HepG2 (cell line): ENCODE data around the gene CCDC9B. TPM values are rescaled to one million over a fixed set of nuclear protein-coding genes. Genes with fewer than 3 reads are reported as not detected.
A peak's percentile ranks its signal among the peaks of the same experiment; 100 is the strongest.

Source experiments
- ATF1 ChIP-seq: IDR thresholded peaks from 2 replicates; pipeline ENCODE4 v1.6.1; 2016; ENCODE audit warnings: mild to moderate bottlenecking, control low read depth
- HDAC1 ChIP-seq: sonication (generic); formaldehyde crosslinking; IDR thresholded peaks from 2 replicates; pipeline ENCODE4 v1.5.1; 2020; ENCODE audit warnings: mild to moderate bottlenecking, missing genetic modification reagents
- HES4 ChIP-seq: sonication (generic); formaldehyde crosslinking; IDR thresholded peaks from 2 replicates; pipeline ENCODE4 v1.9.0; 2021; ENCODE audit warnings: mild to moderate bottlenecking, missing genetic modification reagents, borderline replicate concordance
- HOXA7 ChIP-seq: sonication (generic); formaldehyde crosslinking; IDR thresholded peaks from 2 replicates; pipeline ENCODE4 v1.8.1; 2022; ENCODE audit warnings: mild to moderate bottlenecking, missing genetic modification reagents, moderate library complexity
- IKZF4 ChIP-seq: sonication (generic); formaldehyde crosslinking; IDR thresholded peaks from 2 replicates; pipeline ENCODE4 v1.5.1; 2020; ENCODE audit warnings: borderline replicate concordance, mild to moderate bottlenecking, low read depth, missing genetic modification reagents; ENCODE audit errors: not compliant biosample characterization
- JDP2 ChIP-seq: sonication (generic); formaldehyde crosslinking; IDR thresholded peaks from 2 replicates; pipeline ENCODE4 v1.8.1; 2022; ENCODE audit warnings: missing genetic modification reagents, borderline replicate concordance
- MAFG ChIP-seq: sonication (generic); formaldehyde crosslinking; IDR thresholded peaks from 2 replicates; pipeline ENCODE4 v1.5.1; 2020; ENCODE audit warnings: mild to moderate bottlenecking, missing genetic modification reagents
- SALL1 ChIP-seq: sonication (generic); formaldehyde crosslinking; IDR thresholded peaks from 2 replicates; pipeline ENCODE4 v1.8.0; 2022; ENCODE audit warnings: mild to moderate bottlenecking, missing genetic modification reagents
- SMAD9 ChIP-seq: sonication (generic); formaldehyde crosslinking; IDR thresholded peaks from 2 replicates; pipeline ENCODE4 v1.5.1; 2020; ENCODE audit warnings: mild to moderate bottlenecking, missing genetic modification reagents
- SMARCE1 ChIP-seq: fragments of 450-650 bp; IDR thresholded peaks from 2 replicates; pipeline ENCODE4 v1.6.1; 2017; ENCODE audit warnings: borderline replicate concordance
- ZKSCAN5 ChIP-seq: sonication (generic); formaldehyde crosslinking; IDR thresholded peaks from 2 replicates; pipeline ENCODE4 v1.5.1; 2020; ENCODE audit warnings: mild to moderate bottlenecking, missing genetic modification reagents
- ZNF136 ChIP-seq: sonication (generic); formaldehyde crosslinking; IDR thresholded peaks from 2 replicates; pipeline ENCODE4 v1.8.1; 2022; ENCODE audit warnings: low read depth, mild to moderate bottlenecking, moderate library complexity, missing genetic modification reagents
- ZNF232 ChIP-seq: sonication (generic); formaldehyde crosslinking; IDR thresholded peaks from 2 replicates; pipeline ENCODE4 v1.4.0; 2020; ENCODE audit warnings: missing genetic modification reagents, borderline replicate concordance
- polyA plus RNA-seq, 8 experiments: library from polyadenylated mRNA; depleted of rRNA in 3 of 8; stranded (reverse) in 7 of 8; unstranded in 1 of 8; fragments of >200 nt; fragmentation: Illumina TruSeq in 4 of 8; extraction: Trizol in 4 of 8; gene quantifications; 2 replicates each; pipeline versions ENCODE4 v1.2.1 to v1.2.3, GENCODE V29; 2011 to 2016; ENCODE audit warnings: low read depth in 4 of 8, missing spikeins in 1 of 8, mixed read lengths in 1 of 8; ENCODE audit not compliant: insufficient read depth in 1 of 8
- total RNA-seq, 5 experiments: library from RNA; depleted of rRNA; stranded (reverse); fragments of >200 nt; fragmentation: Illumina TruSeq; extraction: Trizol; gene quantifications; 2 replicates each; pipeline ENCODE4 v1.2.3, GENCODE V29; 2016; ENCODE audit warnings: low read depth in 1 of 5
- TF ChIP-seq, protein P1 (sequence below): IDR thresholded peaks from 2 replicates; pipeline ENCODE4 v1.6.1; 2016; ENCODE audit warnings: low read depth, borderline replicate concordance
- TF ChIP-seq, protein P2 (sequence below): sonication (generic); formaldehyde crosslinking; IDR thresholded peaks from 2 replicates; pipeline ENCODE4; 2020; ENCODE audit warnings: missing genetic modification reagents, mild to moderate bottlenecking, borderline replicate concordance
- TF ChIP-seq, protein P3 (sequence below): sonication (generic); formaldehyde crosslinking; IDR thresholded peaks from 2 replicates; pipeline ENCODE4 v1.4.0; 2020; ENCODE audit warnings: missing genetic modification reagents
- TF ChIP-seq, protein P4 (sequence below): sonication (generic); formaldehyde crosslinking; IDR thresholded peaks from 2 replicates; pipeline ENCODE4 v1.4.0; 2020; ENCODE audit warnings: missing genetic modification reagents, borderline replicate concordance
- TF ChIP-seq, protein P5 (sequence below): sonication (generic); formaldehyde crosslinking; IDR thresholded peaks from 2 replicates; pipeline ENCODE4 v1.4.0; 2020; ENCODE audit warnings: missing genetic modification reagents
- TF ChIP-seq, protein P6 (sequence below): sonication (generic); formaldehyde crosslinking; IDR thresholded peaks from 2 replicates; pipeline ENCODE4 v1.8.1; 2023; ENCODE audit warnings: mild to moderate bottlenecking, missing genetic modification reagents, borderline replicate concordance

The CCDC9B gene
- total and polyA plus RNA-seq, 2 of the 13 experiments (the other 11 are each of a cell fraction or from before 2014, with no cell fraction given): 0.98 to 1.6 TPM

DNA sequence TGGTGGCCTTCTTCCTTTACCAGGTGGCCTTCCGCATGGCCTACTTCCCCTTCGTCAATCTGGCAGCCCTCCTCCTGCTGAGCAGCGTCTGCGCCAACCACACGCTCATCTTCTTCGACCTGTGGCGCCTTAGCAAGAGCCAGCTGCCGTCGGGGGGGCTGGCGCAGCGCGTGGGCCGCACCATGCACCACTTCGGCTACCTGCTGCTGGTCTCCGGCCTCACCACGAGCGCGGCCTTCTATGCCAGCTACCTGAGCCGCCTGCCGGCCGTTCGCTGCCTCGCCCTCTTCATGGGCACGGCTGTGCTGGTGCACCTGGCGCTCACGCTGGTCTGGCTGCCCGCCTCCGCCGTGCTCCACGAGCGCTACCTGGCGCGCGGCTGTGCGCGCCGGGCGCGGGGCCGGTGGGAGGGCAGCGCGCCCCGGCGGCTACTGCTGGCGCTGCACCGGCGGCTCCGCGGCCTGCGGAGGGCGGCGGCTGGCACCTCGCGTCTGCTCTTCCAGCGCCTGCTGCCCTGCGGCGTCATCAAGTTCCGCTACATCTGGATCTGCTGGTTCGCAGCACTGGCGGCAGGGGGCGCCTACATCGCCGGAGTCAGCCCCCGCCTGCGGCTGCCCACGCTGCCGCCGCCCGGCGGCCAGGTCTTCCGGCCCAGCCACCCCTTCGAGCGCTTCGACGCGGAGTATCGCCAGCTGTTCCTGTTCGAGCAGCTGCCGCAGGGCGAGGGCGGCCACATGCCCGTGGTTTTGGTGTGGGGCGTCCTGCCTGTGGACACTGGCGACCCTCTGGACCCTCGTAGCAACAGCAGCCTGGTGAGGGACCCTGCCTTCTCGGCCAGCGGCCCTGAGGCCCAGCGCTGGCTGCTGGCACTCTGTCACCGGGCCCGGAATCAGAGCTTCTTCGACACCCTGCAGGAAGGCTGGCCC, 27.2 kb upstream of the CCDC9B start (continued):
- TF ChIP-seq SMAD9 (CRISPR knock-in tag) (no peak), HDAC1 (CRISPR knock-in tag) (peak; percentile 64), IKZF4 (CRISPR knock-in tag) (peak; percentile 97), ZNF136 (CRISPR knock-in tag) (0 out of 2 replicates have a peak, but pooled peaks have one; percentile 41), SMARCE1 (no peak), ZNF232 (peak; percentile 98), MAFG (CRISPR knock-in tag) (no peak), SALL1 (CRISPR knock-in tag) (peak; percentile 96), ATF1 (CRISPR knock-in tag) (no peak), ZKSCAN5 (CRISPR knock-in tag) (no peak), HOXA7 (CRISPR knock-in tag) (peak; percentile 73; the same call in 1 of the 2 replicates), JDP2 (CRISPR knock-in tag) (peak; percentile 76), HES4 (CRISPR knock-in tag) (peak; percentile 90; the same call in 1 of the 2 replicates)
- TF ChIP-seq, protein P1, sequence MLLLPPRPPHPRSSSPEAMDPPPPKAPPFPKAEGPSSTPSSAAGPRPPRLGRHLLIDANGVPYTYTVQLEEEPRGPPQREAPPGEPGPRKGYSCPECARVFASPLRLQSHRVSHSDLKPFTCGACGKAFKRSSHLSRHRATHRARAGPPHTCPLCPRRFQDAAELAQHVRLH (CRISPR knock-in tag): peak; percentile 97
- TF ChIP-seq, protein P2, sequence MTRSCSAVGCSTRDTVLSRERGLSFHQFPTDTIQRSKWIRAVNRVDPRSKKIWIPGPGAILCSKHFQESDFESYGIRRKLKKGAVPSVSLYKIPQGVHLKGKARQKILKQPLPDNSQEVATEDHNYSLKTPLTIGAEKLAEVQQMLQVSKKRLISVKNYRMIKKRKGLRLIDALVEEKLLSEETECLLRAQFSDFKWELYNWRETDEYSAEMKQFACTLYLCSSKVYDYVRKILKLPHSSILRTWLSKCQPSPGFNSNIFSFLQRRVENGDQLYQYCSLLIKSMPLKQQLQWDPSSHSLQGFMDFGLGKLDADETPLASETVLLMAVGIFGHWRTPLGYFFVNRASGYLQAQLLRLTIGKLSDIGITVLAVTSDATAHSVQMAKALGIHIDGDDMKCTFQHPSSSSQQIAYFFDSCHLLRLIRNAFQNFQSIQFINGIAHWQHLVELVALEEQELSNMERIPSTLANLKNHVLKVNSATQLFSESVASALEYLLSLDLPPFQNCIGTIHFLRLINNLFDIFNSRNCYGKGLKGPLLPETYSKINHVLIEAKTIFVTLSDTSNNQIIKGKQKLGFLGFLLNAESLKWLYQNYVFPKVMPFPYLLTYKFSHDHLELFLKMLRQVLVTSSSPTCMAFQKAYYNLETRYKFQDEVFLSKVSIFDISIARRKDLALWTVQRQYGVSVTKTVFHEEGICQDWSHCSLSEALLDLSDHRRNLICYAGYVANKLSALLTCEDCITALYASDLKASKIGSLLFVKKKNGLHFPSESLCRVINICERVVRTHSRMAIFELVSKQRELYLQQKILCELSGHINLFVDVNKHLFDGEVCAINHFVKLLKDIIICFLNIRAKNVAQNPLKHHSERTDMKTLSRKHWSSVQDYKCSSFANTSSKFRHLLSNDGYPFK (CRISPR knock-in tag): peak; percentile 80
- TF ChIP-seq, protein P3, sequence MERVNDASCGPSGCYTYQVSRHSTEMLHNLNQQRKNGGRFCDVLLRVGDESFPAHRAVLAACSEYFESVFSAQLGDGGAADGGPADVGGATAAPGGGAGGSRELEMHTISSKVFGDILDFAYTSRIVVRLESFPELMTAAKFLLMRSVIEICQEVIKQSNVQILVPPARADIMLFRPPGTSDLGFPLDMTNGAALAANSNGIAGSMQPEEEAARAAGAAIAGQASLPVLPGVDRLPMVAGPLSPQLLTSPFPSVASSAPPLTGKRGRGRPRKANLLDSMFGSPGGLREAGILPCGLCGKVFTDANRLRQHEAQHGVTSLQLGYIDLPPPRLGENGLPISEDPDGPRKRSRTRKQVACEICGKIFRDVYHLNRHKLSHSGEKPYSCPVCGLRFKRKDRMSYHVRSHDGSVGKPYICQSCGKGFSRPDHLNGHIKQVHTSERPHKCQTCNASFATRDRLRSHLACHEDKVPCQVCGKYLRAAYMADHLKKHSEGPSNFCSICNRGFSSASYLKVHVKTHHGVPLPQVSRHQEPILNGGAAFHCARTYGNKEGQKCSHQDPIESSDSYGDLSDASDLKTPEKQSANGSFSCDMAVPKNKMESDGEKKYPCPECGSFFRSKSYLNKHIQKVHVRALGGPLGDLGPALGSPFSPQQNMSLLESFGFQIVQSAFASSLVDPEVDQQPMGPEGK (CRISPR knock-in tag): peak; percentile 77
- TF ChIP-seq, protein P4, sequence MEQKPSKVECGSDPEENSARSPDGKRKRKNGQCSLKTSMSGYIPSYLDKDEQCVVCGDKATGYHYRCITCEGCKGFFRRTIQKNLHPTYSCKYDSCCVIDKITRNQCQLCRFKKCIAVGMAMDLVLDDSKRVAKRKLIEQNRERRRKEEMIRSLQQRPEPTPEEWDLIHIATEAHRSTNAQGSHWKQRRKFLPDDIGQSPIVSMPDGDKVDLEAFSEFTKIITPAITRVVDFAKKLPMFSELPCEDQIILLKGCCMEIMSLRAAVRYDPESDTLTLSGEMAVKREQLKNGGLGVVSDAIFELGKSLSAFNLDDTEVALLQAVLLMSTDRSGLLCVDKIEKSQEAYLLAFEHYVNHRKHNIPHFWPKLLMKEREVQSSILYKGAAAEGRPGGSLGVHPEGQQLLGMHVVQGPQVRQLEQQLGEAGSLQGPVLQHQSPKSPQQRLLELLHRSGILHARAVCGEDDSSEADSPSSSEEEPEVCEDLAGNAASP (CRISPR knock-in tag): peak; percentile 55
- TF ChIP-seq, protein P5, sequence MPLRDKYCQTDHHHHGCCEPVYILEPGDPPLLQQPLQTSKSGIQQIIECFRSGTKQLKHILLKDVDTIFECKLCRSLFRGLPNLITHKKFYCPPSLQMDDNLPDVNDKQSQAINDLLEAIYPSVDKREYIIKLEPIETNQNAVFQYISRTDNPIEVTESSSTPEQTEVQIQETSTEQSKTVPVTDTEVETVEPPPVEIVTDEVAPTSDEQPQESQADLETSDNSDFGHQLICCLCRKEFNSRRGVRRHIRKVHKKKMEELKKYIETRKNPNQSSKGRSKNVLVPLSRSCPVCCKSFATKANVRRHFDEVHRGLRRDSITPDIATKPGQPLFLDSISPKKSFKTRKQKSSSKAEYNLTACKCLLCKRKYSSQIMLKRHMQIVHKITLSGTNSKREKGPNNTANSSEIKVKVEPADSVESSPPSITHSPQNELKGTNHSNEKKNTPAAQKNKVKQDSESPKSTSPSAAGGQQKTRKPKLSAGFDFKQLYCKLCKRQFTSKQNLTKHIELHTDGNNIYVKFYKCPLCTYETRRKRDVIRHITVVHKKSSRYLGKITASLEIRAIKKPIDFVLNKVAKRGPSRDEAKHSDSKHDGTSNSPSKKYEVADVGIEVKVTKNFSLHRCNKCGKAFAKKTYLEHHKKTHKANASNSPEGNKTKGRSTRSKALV (CRISPR knock-in tag): peak; percentile 91
- TF ChIP-seq, protein P6, sequence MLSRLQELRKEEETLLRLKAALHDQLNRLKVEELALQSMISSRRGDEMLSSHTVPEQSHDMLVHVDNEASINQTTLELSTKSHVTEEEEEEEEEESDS (CRISPR knock-in tag): peak; percentile 93; the same call in 1 of the 2 replicates
